IPS DF 6.9 (cell line): ENCODE results near the gene CANT1.
"Not testable (repeated sequence)": the region's sequence is repeated elsewhere in the genome, so short reads cannot be mapped to it uniquely, and the experiment has no call there.

Source experiments
- DNase-seq: peaks from one replicate; pipeline ENCODE4 v3.0.0-alpha.2; 2013; ENCODE audit warnings: low read depth, low spot score
- H3K27ac ChIP-seq: one replicate; pipeline ENCODE4 v1.5.1; 2013; ENCODE audit warnings: low read length, control low read depth
- H3K27me3 ChIP-seq: 2 replicates; pipeline ENCODE4 v1.6.1; 2013; ENCODE audit warnings: mild to moderate bottlenecking, low read length; ENCODE audit not compliant: control insufficient read depth, insufficient read depth
- H3K36me3 ChIP-seq: 2 replicates; pipeline ENCODE4 v1.6.1; 2013; ENCODE audit warnings: low read length; ENCODE audit not compliant: control insufficient read depth, insufficient read depth
- H3K4me1 ChIP-seq: 2 replicates; pipeline ENCODE4 v1.6.1; 2013; ENCODE audit warnings: low read length; ENCODE audit not compliant: control insufficient read depth, insufficient read depth
- H3K4me3 ChIP-seq: 2 replicates; pipeline ENCODE4 v1.5.1; 2013; ENCODE audit warnings: mild to moderate bottlenecking, low read length
- H3K9me3 ChIP-seq: 2 replicates; pipeline ENCODE4 v1.6.1; 2013; ENCODE audit warnings: low read length, inconsistent platforms; ENCODE audit not compliant: control insufficient read depth, insufficient read depth
- WGBS: extraction: QIAGEN DNeasy Blood & Tissue Kit; methylation state at CpG from one replicate; pipeline ENCODE4 v1.1.7; 2013; ENCODE audit warnings: mixed read lengths, missing lambda C conversion rate; ENCODE audit not compliant: insufficient read length, insufficient coverage; 5-methylcytosine and 5-hydroxymethylcytosine counted together

The CANT1 gene

GRCh38 chr17:78963378-78963777, 46.2 kb downstream of the CANT1 start:
- no peaks in the 10 kb centered on the region for H3K4me1 ChIP-seq
- H3K36me3 ChIP-seq = no peaks in the 10 kb centered on the region; the same call in 1 of the 2 replicates
- H3K4me3 ChIP-seq = no peak overlapping the region
- no CpG with 5 or more reads among the region's 6 CpGs for WGBS
- DNase-seq = no peak
- H3K27me3 ChIP-seq = no peaks in the 10 kb centered on the region; the same call in 1 of the 2 replicates
- no peak overlapping the region for H3K27ac ChIP-seq
- H3K9me3 ChIP-seq = no peaks in the 10 kb centered on the region

- not testable (repeated sequence) for H3K9me3 ChIP-seq, H3K27ac ChIP-seq, H3K4me1 ChIP-seq, H3K27me3 ChIP-seq, H3K36me3 ChIP-seq, H3K4me3 ChIP-seq, DNase-seq
- no CpG with 5 or more reads among the region's 8 CpGs for WGBS
Measured at GRCh38 chr17:78962984-78963348, 46.6 kb downstream of the CANT1 start.

GRCh38 chr17:78962345-78962983, 47.1 kb downstream of the CANT1 start:
- Histone ChIP-seq H3K27me3 (no peaks in the 10 kb centered on the region; the same call in 1 of the 2 replicates), H3K9me3 (no peaks in the 10 kb centered on the region), H3K4me1 (no peaks in the 10 kb centered on the region), H3K36me3 (no peaks in the 10 kb centered on the region; the same call in 1 of the 2 replicates), H3K4me3 (no peak overlapping the region), H3K27ac (no peak overlapping the region)
- DNase-seq = no peak
- WGBS = no CpG with 5 or more reads among the region's 19 CpGs

- no peak for DNase-seq
- no CpG with 5 or more reads among the region's 4 CpGs for WGBS
- no peak overlapping the region for H3K4me3 ChIP-seq
Measured at GRCh38 chr17:78961571-78961970, 48.0 kb downstream of the CANT1 start.

GRCh38 chr17:78960928-78961327, 48.6 kb downstream of the CANT1 start:
- Histone ChIP-seq H3K36me3 (no peaks in the 10 kb centered on the region), H3K4me1 (no peaks in the 10 kb centered on the region), H3K4me3 (no peak overlapping the region), H3K27ac (no peak overlapping the region), H3K27me3 (no peaks in the 10 kb centered on the region; the same call in 1 of the 2 replicates), H3K9me3 (no peaks in the 10 kb centered on the region)
- no peak for DNase-seq
- WGBS = no CpG with 5 or more reads among the region's 5 CpGs

More at GRCh38 chr17:78961571-78961970, 48.0 kb downstream of the CANT1 start:
- no peak overlapping the region for H3K27ac ChIP-seq
- no peaks in the 10 kb centered on the region for H3K4me1 ChIP-seq
- H3K9me3 ChIP-seq = no peaks in the 10 kb centered on the region
- no peaks in the 10 kb centered on the region for H3K36me3 ChIP-seq
- no peaks in the 10 kb centered on the region; the same call in 1 of the 2 replicates for H3K27me3 ChIP-seq

GRCh38 chr17:78959803-78960202, 49.8 kb downstream of the CANT1 start:
- Histone ChIP-seq H3K36me3 (no peaks in the 10 kb centered on the region), H3K27me3 (no peaks in the 10 kb centered on the region; the same call in 1 of the 2 replicates), H3K4me1 (no peaks in the 10 kb centered on the region), H3K9me3 (no peaks in the 10 kb centered on the region), H3K27ac (no peak overlapping the region), H3K4me3 (no peak overlapping the region)
- WGBS = no CpG with 5 or more reads among the region's 12 CpGs
- DNase-seq = no peak

- H3K9me3 ChIP-seq = no peaks in the 10 kb centered on the region
- H3K36me3 ChIP-seq = no peaks in the 10 kb centered on the region
- DNase-seq = no peak
- no peaks in the 10 kb centered on the region for H3K27me3 ChIP-seq
- H3K4me1 ChIP-seq = no peaks in the 10 kb centered on the region
- H3K27ac ChIP-seq = no peak overlapping the region
- H3K4me3 ChIP-seq = no peak overlapping the region
- WGBS = no CpG with 5 or more reads among the region's 7 CpGs
Measured at GRCh38 chr17:78958641-78959127, 50.9 kb downstream of the CANT1 start.

- no peak for DNase-seq
- Histone ChIP-seq H3K36me3 (no peaks in the 10 kb centered on the region), H3K9me3 (no peaks in the 10 kb centered on the region), H3K27ac (no peak overlapping the region), H3K27me3 (no peaks in the 10 kb centered on the region), H3K4me3 (no peak overlapping the region), H3K4me1 (no peaks in the 10 kb centered on the region)
- no CpG with 5 or more reads among the region's 12 CpGs for WGBS
Measured at GRCh38 chr17:78957128-78957527, 52.4 kb downstream of the CANT1 start.

GRCh38 chr17:78956254-78956653, 53.3 kb downstream of the CANT1 start:
- no CpG with 5 or more reads among the region's 11 CpGs for WGBS

GRCh38 chr17:78954684-78955083, 54.9 kb downstream of the CANT1 start:
- H3K4me3 ChIP-seq = no peak overlapping the region
- no peaks in the 10 kb centered on the region for H3K27me3 ChIP-seq
- no peak overlapping the region for H3K27ac ChIP-seq
- H3K9me3 ChIP-seq = peaks cover 2% of the 10 kb centered on the region; the same call in 1 of the 2 replicates
- WGBS = no CpG with 5 or more reads among the region's 14 CpGs
- no peaks in the 10 kb centered on the region for H3K4me1 ChIP-seq
- H3K36me3 ChIP-seq = no peaks in the 10 kb centered on the region
- DNase-seq = no peak

More at GRCh38 chr17:78956254-78956653, 53.3 kb downstream of the CANT1 start:
- Histone ChIP-seq H3K27ac (no peak overlapping the region), H3K4me1 (no peaks in the 10 kb centered on the region), H3K4me3 (no peak overlapping the region), H3K9me3 (no peaks in the 10 kb centered on the region), H3K36me3 (no peaks in the 10 kb centered on the region), H3K27me3 (no peaks in the 10 kb centered on the region)
- DNase-seq = no peak
